Neural progenitor cell (in vitro differentiated cells): ENCODE measurements around the gene WDR43.

Experiments used
- CTCF ChIP-seq: fragments of 200-600 bp; sonication (generic); IDR thresholded peaks from 2 replicates; pipeline ENCODE4 v1.5.1; 2017; ENCODE audit warnings: antibody characterized with exemption, mild to moderate bottlenecking
- EZH2phosphoT487 ChIP-seq: fragments of 200-600 bp; sonication (generic); IDR thresholded peaks from 2 replicates; pipeline ENCODE4 v1.6.1; 2017; ENCODE audit warnings: antibody characterized with exemption

- TF ChIP-seq CTCF (no peak), EZH2phosphoT487 (no peak)
Observed at GRCh38 chr2:28927878-28928277, 33.4 kb downstream of the WDR43 start.
